ENCODE data around the gene HPD.
"Not testable (repeated sequence)": the region's sequence is repeated elsewhere in the genome, so short reads cannot be mapped to it uniquely, and the experiment has no call there.

Gene HPD

GRCh38 chr12:121798787-121799155, 59.9 kb downstream of the HPD start:
- no peak for DNase-seq (ENCODE audit: low spot score)

DNA sequence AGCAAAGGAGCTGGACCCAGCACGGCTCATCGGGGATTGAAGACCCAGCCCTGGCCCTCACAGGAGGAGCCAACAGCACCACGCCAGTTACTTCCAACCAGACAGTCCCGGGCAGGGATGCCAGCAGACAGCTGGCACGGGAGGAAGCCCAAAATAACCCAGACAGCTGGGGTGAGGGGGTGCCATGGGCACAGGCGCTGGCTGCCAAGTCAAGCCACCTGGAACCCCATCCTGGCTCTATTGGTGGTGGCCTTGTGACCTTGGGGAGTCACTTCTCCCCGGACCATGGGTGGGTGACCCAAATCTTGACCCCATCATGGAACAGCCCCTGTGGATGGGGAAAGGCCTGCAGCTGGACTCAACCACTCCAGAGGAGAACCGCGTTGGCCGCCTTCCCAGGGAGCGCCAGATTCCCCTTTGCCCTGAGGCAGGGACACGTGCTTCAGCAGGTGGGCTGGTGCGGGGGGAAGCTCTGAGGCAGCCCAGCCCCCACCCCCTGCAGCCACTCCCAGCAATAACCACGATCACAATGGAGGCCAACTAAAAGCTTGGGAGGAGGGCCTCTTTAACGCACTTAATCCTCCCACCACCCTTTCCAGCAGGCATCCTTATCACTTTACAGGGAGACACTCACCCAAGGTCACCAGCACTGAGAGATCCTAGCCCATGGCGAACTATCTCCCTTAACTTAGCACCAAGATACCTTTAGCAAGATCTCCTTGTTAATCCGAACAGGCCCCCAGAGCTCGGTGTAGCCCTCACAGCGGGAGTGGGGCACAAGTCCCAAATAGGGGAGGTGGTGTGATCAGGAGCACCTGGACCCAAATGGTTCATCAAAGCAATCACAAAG, 60.5 kb downstream of the HPD start:
- no peak for DNase-seq (ENCODE audit: low spot score)

DNA sequence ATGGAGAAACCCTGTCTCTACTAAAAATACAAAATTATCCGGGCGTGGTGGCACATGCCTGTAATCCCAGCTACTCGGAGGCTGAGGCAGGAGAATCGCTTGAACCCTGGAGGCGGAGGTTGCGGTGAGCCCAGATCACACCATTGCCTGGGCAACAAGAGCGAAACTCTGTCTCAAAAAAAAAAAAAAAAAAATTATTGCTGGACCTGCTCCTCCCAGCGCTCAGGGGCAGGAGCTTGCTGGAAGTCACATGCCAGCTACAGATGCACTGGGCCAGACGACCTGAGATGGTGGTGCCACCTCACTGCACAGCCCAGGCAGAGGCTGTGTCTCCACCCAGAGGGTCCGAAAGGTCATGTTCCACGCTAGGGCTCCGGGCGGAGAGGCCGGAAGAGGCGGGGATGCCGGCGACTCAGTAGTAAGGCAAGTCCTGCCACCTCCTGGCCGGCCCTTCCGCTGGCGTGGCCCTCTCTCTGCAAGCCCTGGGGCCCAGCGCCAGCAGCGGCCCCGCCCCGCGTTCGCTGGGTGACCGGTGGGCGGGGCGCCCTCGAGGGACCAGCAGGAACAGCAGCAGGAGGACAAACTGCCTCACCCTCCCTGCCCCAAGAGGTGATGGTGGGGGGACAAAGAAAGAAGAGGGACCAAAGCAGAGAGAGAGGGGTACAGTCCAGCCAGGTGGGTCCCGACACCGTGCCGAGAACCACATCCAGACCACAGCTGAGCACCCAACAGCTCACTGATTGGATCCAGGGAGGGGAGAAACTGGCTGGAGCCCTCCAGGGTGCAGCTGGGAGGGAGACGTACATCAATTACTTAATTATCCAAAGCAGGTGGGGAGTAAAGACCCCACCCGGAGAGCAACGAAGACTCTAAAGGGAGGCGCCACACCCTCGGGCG, 61.6 kb downstream of the HPD start:
- peak; percentile 86 for DNase-seq (ENCODE audit: low spot score)

GRCh38 chr12:121795034-121795968, 63.4 kb downstream of the HPD start:
- DNase-seq (ENCODE audit: low spot score): peak; percentile 71

DNA sequence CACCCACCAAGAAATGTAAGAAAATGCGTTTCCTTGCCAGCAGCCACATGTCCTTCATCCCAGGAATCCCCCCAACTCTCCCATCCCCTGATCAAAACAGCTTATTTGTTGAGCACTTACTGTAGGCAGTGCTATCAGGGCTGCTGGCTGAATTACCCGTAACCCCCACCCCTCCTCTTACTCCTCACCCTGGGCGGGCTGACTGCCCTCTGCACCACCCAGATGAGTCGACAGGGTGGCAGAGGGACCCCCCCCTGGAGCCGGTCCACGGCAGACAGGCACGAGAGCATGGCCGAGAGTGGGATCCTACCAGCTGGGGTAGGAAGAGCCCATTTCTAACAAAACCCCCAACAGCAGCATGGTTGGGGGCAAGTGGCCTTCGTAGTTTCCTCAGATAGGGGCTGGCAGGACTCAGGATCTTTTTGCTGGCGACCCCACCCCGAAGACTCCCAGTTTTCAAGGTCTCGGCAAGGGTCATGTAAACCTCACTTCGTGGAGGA, 64.1 kb downstream of the HPD start:
- DNase-seq (ENCODE audit: low spot score): no peak

- DNase-seq (ENCODE audit: low spot score): peak; percentile 92
Measured at GRCh38 chr12:121793838-121794533, 64.7 kb downstream of the HPD start.

DNA sequence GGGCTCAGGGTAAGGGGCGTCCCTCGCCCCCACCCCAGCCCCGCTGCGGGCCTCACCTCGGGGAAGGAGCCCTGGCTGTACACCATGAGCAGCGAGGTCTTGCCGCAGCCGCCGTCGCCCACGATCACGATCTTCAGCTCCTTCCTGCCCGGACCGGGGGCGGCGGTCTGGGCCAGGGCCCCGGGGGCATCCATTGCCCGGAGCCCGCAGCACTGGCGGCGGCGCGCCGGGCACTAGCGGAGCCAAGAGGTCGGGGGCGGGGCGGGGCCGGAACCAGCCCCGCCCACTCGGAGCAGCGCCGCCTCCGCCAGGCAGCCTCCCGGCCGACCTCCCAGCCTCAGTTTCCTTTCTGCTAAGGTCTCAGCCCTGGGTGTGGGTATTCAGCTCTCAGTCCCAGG, 65.2 kb downstream of the HPD start, which contains the start of gene RHOF:
Gene RHOF (minus strand): TSS at position 249 of the 398 bp plus-strand sequence. CDS start 55 bp downstream, at position 194.
- DNase-seq (ENCODE audit: low spot score): no peak

- no peak for DNase-seq (ENCODE audit: low spot score)
Measured at GRCh38 chr12:121792607-121793439, 65.8 kb downstream of the HPD start.

GRCh38 chr12:121791671-121792551, 66.7 kb downstream of the HPD start:
- DNase-seq (ENCODE audit: low spot score): no peak

DNA sequence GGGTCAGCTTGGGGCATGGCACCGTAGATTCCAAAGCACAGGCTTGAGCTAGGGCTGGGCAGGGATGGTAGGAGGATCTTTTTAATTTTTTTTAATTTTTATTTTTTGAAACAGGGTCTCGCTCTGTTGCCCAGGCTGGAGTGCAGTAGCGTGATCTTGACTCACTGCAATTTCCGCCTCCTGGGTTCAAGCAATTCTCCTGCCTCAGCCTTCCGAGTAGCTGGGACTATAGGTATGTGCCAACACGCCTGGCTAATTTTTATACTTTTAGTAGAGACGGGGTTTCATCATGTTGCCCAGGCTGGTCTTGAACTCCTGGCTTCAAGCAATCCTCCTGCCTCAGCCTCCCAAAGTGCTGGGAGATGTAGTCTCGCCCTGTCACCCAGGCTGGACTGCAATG, 67.9 kb downstream of the HPD start:
- not testable (repeated sequence) for DNase-seq (ENCODE audit: low spot score)

- DNase-seq (ENCODE audit: low spot score): no peak
Measured at GRCh38 chr12:121789800-121790728, 68.6 kb downstream of the HPD start.
